GM21825 (cell line): ENCODE results near the gene ASB7.

Experiments
- ATAC-seq: cut with Tn5 transposase; IDR thresholded peaks from one replicate; pipeline ENCODE4 v1.9.1; 2021; ENCODE audit warnings: mild to moderate bottlenecking, moderate library complexity; ENCODE audit not compliant: unreplicated experiment

ASB7 gene

DNA sequence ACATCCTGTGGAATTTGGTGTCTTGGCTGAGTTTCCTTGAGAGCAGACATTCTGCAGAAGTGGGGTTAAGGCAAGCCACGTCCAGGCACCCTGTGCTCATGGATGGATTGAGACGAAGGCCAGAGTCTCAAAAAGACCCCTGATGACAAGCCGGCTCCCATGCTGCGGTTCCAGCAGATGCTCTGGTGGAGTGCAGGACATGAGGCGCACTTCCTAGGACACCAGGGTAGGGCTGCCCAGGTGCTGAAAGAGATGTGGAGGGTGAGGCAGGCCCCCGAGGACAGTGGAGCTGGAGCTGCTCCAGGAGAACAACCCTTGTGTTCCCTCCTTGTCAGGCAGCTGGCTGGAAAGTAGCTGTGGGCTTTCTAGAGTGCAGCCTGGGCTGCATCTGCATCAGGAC lies 81.0 kb downstream of the ASB7 start:
- no peak for ATAC-seq

DNA sequence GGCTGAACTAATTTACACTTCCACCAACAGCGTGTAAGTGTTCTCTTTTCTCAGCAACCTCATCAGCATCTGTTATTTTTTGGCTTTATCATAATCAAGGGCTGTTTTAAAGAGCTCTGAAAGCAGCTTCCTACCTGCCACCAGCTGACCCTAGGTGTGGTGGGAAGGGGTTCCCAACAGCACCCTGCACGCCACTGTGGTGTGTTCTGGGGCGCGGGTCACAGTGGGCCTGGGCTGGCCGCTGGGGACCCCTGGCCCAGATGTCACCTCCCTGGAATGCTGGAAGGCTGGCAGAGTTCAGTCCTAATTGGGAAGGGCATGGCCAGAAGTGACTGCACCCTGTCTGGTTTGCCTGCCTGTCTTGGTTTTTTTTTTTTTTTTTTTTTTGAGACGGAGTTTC lies 82.2 kb downstream of the ASB7 start:
- no peak for ATAC-seq

DNA sequence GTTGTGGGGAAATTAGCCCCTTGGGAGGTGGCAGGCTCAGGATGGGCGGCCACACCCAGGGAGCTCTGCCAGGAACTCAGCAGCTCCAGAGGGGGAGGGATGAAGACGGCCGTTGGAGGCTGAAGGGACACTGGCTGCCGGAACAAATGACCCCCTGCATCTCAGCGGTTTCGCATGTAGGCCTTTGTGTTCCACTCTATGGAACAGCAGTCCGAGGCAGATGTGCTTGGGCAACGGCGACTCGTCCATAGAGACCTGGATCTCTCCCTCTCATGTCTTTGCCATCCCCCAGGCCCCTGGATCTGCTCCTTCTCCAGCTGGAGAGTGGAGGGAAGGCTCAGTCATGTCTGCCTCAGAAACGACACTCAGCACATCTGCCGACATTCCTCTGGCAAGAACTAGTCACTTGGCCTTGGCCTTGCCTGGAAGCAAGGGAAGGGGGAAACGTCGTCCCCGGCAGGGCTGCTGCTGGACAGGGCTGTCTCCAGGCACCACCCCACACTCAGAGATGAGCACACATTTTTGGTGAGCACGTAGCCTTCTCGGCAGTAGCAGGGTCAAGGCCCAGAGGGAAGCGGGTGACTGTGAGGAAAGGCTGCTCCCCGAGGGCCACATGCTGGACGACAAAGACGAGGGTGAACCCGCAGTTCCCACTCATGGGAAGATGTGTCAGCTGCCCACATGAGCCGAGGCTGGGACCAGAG lies 83.8 kb downstream of the ASB7 start:
- ATAC-seq, result no peak

DNA sequence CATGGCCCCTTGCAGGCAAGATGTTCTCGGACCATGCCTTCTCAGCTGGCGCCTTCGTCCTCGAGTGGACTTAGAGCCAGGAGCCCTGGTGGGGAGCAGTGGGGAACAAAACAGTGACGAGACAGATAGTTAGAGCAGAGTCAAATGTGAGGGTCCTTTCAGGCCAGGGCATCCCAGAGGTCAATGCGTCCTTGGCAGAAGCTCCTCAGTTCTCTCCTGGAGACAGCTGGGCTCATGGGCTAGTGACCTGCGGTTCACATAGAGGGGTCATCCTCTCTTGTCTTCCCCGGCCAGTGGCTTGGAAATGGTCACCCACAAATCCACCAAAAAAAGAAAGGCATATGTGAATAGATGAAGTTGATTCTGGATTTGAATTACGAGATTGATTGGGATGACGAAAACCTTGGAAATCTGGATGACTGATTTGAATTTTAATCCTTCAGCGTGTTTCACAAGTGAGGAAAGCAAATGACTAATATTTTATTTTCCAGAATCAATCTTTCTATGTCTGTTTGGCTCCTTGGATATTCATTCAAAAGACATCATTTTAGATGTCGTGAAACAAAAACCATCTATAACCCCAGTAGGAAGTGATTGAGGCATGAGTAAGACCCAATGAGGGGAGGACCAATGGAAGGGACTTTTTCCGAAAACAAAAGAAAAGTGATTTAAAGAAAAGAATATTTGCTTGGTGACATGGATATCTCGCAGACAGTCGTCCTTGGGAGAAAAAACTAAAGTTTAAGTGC lies 84.5 kb downstream of the ASB7 start:
- no peak for ATAC-seq

DNA sequence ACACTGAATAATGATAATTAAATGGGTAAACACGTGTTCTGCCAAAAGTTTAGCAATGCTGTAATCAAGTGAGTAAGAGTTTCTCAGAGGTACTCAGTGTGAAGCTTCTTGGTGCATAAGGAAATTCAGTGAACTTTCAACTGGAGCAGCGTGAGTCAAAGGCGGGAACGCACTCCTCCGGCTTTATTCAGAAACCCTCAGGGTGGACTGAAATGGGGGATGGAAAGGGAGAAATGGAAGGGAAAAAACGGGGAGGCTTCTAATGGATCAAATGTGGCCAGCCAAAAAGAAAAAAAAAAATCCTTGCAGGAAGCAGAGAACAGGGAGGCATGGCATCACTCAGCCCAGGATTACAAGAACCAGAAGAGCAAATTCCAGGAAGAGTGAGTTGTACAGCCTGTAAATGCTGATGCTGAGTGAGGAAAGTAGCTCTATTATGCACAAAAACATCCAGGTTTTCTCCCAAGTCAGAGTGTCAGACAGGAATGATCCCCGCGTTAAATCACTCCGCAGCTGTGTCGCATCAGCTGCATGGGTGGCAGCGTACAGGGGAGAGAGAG lies 85.3 kb downstream of the ASB7 start:
- no peak for ATAC-seq

DNA sequence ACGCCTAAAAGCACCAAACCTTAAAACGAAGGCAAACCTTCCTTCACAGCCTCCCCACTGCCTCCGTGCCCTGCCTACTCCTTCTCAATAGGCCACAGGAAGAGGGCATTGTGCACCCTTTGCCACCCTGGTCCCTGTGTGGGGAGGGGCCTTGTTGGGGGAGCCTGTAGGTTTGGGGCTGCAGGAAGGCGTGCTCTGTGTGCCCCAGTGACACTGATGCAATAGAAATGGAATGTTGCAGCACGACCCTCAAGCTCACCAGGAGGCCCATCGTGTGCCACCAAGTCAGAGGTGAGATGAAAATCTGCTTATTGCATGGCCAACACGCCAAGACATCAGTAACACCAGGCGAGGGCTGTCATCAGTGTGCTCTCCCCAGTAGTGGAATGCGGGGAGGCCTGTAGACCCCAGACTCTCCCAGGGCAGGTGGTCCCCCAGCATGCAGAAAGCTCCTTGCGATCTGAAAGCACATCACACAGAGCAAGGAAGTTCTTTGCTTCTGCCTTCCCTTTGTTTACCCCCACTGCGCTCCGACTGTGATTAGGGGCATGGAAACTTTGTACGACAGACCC lies 86.2 kb downstream of the ASB7 start:
- no peak for ATAC-seq

DNA sequence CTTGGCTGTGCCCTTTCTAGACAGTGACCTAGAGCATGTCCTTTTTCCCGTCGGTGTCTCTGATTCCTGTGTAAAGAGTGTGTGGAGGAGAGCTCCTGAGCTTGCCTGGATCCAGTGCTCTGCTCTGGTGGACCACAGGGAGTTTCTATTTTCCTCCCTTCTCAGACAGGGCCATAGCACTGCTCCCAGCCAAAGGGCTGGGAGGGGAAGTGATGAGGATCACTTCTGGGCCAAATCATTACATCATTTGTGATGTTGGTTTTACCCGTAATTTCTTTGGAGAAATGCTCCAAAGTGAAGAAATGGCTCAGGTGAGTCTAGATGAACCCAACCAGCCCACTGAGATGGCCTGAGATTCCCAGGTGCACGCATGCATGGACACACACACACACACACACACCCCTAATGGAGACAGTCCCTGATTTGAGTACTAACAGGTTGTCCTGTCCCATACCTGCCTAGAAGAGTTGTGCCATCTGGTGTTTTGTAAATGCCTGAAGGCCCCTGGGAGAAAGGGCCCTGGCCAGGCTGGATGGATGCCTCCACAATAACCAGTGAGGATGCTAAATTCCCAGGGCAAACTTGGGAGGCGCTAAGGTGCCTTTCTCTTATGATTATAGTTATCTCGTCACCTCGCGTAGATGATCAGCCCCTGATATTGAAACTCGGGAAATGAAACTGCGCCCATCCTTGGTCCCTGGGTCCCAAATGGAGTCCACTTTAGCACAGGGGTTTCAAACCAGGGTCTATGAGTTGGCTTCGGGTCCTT lies 86.9 kb downstream of the ASB7 start:
- ATAC-seq, result no peak

DNA sequence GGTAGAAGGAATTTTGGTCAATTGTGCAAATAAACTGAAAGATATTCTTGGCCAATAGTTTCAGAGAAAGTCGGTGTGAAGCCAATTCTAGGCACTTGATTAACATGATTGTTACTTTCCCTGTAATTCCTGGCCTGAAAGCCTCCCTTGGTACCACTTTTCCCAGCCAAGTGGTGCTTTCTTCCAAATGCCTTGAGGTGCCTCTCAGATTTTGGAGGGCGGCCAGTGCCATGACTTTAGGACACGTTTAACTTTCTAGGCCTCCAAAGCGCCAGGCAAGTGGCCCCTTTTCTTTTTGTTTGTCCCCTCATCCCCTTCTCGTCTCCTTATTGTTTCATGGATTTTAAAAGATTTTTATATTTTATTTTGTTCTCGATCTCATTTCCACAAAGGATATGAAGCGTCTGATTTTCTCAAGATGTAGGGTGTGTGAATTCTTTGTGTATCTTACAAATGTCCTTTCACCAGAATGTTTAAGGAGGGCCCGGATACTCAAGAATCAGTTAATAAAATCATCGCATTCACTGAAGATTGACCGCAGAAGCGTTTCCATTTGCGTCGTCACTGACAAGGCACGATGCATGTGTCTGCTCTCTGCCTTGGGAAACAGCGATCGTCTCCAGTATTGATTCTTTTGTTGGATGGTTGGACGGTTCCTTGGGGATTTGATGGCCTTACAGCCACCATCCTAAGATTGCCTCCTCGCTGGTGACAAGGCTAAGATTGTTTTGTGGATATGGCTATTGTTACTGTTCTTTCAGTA lies 87.8 kb downstream of the ASB7 start:
- no peak for ATAC-seq

DNA sequence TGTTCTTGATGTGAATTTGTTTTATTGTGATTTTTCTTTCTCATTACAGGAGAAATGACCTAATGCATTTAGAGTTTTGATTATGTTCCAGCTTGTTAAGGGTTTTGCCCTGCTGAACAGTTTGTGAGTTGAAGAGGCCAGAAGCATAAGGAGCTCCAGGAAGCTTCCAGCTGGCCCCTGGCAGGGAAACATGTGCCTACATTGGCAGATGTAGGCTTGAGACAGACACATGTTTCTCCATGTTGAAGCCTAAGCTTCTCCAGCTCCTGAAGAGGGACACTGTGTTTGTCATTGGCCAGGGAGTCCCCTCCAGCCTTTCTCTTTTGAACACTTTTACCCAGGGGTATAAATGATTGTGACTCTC lies 88.4 kb downstream of the ASB7 start:
- no peak for ATAC-seq

DNA sequence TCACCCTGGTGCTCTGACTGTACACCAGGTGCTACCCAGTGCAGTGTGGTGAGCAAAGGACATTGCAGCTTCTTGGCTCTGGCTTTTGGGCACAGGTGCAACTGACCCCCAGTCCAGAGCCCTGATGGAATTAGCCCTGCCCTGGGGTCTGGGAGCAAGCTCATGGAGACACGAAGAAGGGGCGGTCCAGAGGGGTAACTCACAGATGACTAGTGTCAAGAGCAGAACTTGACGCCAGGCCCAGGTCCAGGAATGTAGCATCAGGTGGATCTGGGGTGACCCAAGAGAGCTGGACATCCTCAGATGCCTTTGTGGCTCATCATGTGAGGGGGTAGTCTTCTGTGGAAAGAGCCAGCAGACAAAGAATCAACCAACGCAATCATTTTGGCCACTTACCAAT lies 88.9 kb downstream of the ASB7 start:
- no peak for ATAC-seq

DNA sequence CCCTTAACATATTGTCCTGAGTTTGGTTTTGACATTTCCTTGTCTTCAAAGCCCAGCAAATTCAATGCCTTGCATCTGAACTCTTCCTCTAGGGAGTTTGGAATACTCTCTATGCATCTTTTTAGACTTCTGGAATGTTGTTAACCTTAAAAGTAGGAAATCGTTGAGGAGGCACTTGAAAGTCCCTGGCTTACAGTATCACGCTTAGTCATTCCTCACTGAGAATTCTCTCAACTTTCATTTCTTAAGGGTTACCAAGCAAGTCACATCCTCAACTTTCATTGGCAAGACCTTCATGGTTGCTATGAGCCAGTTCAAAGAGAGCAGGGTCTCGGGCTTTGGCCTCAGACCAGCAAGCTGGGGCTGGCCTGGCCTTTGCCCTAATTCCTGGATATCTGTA lies 89.9 kb downstream of the ASB7 start:
- ATAC-seq, result no peak

DNA sequence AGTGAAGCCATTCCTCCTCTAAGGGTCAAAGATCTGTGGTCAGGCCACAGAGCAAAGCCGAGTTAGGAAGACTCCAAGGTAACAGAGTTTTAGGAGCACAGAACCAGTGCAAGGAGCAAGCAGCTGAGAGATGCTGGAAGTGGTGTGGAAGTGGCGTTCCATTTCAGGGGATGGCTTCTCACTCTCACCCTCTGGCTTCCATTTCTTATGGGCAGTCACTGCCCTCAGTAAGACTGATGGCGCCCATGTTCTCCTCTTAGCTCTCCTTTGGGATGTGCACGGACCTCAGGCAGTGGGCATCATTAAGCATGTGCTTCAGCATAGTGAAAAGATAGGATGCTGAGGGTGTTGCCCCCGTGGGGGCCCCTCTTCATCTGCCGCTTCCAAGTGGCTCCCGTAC lies 90.3 kb downstream of the ASB7 start:
- no peak for ATAC-seq

DNA sequence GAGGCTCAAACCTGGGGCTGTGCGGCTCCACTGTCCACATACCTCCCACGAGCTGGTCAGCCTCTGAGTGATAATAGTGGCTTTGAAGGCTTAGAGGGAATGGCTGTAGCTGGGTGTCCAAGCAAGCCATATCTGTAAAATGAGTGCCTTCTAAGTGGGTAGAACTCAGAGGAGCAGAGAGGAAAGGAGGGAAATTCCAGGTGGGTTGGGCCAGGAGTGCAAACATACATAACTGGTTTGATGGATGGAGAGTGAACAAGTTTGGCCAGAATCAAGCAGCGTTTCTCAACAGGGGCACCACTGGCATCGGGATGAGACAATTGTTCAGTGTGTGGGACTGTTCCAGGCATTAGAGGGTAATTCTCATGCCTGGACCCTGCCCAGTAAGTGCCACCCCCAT lies 91.1 kb downstream of the ASB7 start:
- ATAC-seq, result no peak

DNA sequence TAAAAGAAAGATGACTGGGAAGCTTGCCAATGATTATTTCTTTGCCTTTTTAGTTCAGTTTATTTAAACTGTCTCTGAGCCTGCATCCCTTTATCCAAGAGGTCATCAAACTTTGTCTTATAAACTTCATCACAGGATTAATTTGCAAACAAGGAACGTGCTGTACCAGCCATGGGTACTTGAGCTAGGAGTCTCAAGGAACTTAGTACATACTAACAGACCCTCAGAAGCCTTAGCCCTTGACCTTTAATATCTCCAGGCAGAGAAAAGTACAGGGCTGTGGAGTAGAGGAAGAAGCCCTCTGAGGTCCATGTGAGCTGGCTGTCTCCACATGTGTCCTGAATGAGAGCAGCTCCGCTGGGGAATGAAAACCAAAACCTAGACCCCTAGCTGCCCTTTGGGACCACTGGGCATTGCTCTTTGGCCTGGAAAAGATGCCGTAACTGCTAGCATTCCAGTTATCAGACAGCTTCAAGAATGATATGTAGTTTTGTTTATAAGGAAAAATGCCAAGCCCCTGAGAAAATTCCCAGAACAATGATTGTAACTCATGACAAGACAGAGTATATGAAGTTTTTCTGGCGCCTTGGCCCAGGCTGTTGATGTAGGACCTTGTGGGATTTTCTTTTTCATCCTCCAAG lies 92.1 kb downstream of the ASB7 start:
- no peak for ATAC-seq

DNA sequence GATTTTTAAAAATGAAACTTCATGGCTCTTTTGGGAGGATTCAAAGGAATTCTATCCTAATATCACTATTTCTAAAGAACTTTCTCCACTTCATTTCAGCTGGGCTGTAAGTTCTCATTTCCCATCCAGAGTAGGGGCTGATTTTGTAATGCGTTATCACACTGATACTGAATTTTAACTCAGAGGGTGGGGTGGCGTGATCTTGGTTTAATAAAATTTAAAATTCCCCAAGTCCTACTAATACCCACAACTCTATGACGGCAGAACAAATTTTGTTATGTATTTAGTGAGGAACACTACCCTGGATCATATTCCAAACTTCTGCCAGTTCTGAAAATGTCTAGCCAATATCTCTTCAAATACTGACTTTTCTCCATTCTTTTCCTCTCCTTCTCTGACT lies 92.7 kb downstream of the ASB7 start:
- no peak for ATAC-seq

DNA sequence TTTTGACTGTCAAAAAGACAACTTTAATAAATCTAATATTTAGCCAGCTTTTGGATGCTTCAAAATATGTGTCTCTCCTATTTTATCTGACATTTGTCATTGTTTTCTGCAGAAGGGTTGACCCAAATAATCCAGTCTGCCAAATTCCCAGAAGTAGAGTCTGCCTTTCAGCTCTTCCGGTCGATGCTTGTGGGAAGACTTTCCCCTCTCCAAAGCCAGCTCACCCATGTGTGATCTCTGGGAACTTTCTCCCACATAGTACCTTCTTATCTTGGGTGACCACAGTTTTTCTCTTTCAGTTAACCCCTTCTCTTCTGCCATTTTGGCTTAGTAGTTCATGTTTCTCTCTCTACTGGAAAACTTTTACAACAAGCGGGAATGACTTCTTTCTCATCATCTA lies 94.1 kb downstream of the ASB7 start:
- ATAC-seq, result no peak
